Activated CD4-positive, alpha-beta T cell treated with anti-CD3 and anti-CD28 coated beads for 24 hours (primary cell): ENCODE measurements around the gene PIK3R6.

Source experiments
- DNase-seq, 2 donors: peaks; one replicate each; pipeline ENCODE4 v3.0.0-alpha.2; 2020; ENCODE audit warnings: low read depth in 2 of 2

PIK3R6 gene

GRCh38 chr17:8855477-8856204, 11.8 kb downstream of the PIK3R6 start:
- DNase-seq = no peak

GRCh38 chr17:8851600-8851999, 15.9 kb downstream of the PIK3R6 start:
- DNase-seq = no peak

GRCh38 chr17:8849311-8850041, 18.0 kb downstream of the PIK3R6 start:
- DNase-seq = no peak

GRCh38 chr17:8847891-8848290, 19.6 kb downstream of the PIK3R6 start:
- DNase-seq = no peak

- DNase-seq = no peak
These were observed 20.7 kb downstream of the PIK3R6 start for GRCh38 chr17:8846768-8847211.

- no peak for DNase-seq
These were observed 22.9 kb downstream of the PIK3R6 start for GRCh38 chr17:8844229-8845218.

- no peak for DNase-seq
These were observed 24.1 kb downstream of the PIK3R6 start for GRCh38 chr17:8843344-8843743.

- no peak for DNase-seq
These were observed 25.6 kb downstream of the PIK3R6 start for GRCh38 chr17:8841844-8842243.

- no peak for DNase-seq
These were observed 28.0 kb downstream of the PIK3R6 start for GRCh38 chr17:8839410-8839935.

- no peak for DNase-seq
These were observed 28.9 kb downstream of the PIK3R6 start for GRCh38 chr17:8838551-8839095.

GRCh38 chr17:8837563-8838075, 29.9 kb downstream of the PIK3R6 start:
- no peak for DNase-seq

- no peak for DNase-seq
These were observed 30.5 kb downstream of the PIK3R6 start for GRCh38 chr17:8836821-8837562.

GRCh38 chr17:8835631-8836364, 31.7 kb downstream of the PIK3R6 start:
- DNase-seq = no peak

- no peak for DNase-seq
These were observed 32.4 kb downstream of the PIK3R6 start for GRCh38 chr17:8835106-8835505.

GRCh38 chr17:8832711-8833352, 34.6 kb downstream of the PIK3R6 start:
- peak; percentile 14 to 24 for DNase-seq

GRCh38 chr17:8831234-8831849, 36.1 kb downstream of the PIK3R6 start:
- no peak for DNase-seq

- no peak for DNase-seq
These were observed 37.3 kb downstream of the PIK3R6 start for GRCh38 chr17:8830141-8830540.

- DNase-seq = no peak
These were observed 38.2 kb downstream of the PIK3R6 start for GRCh38 chr17:8829036-8829941.
